Measurements from ENCODE around the gene PASD1.
A peak's percentile ranks its signal among the peaks of the same experiment; 100 is the strongest.

PASD1 gene

GRCh38 chrX:151700581-151700980, 137.1 kb downstream of the PASD1 start:
- TF ChIP-seq Cebpa-rat (IDR thresholded peaks at IDR 0.05), result no peak
- Histone ChIP-seq H3K27me3 (peaks cover 72% of the 10 kb centered on the region), H3K36me3 (no peaks in the 10 kb centered on the region), H4K20me1 (peaks cover 8% of the 10 kb centered on the region; the same call in 1 of the 2 replicates), H3K4me2 (no peak overlapping the region), H3K4me1 (no peaks in the 10 kb centered on the region), H3K9me3 (peaks cover 1% of the 10 kb centered on the region; the same call in 1 of the 2 replicates), H3K9ac (no peak overlapping the region), H3K27ac (no peak overlapping the region), H3K4me3 (no peak overlapping the region)

- Histone ChIP-seq H3K4me2 (no peak overlapping the region), H3K9me3 (no peaks in the 10 kb centered on the region), H3K9ac (no peak overlapping the region), H3K4me1 (no peaks in the 10 kb centered on the region), H3K27me3 (peaks cover 77% of the 10 kb centered on the region), H3K4me3 (no peak overlapping the region), H3K27ac (no peak overlapping the region), H4K20me1 (peaks cover 8% of the 10 kb centered on the region; the same call in 1 of the 2 replicates), H3K36me3 (no peaks in the 10 kb centered on the region)
- no peak for TF ChIP-seq Cebpa-rat (IDR thresholded peaks at IDR 0.05)
Observed at GRCh38 chrX:151701071-151701470, 137.6 kb downstream of the PASD1 start.

GRCh38 chrX:151701531-151701930, 138.1 kb downstream of the PASD1 start:
- TF ChIP-seq Cebpa-rat (IDR thresholded peaks at IDR 0.05), result no peak
- Histone ChIP-seq H3K4me1 (no peaks in the 10 kb centered on the region), H3K27ac (no peak overlapping the region), H4K20me1 (peaks cover 8% of the 10 kb centered on the region; the same call in 1 of the 2 replicates), H3K9ac (no peak overlapping the region), H3K27me3 (peaks cover 82% of the 10 kb centered on the region), H3K36me3 (no peaks in the 10 kb centered on the region), H3K4me3 (no peak overlapping the region), H3K4me2 (no peak overlapping the region), H3K9me3 (no peaks in the 10 kb centered on the region)

- no peaks in the 10 kb centered on the region for H3K36me3 ChIP-seq
- H3K4me3 ChIP-seq, result no peak overlapping the region
- no peak overlapping the region for H3K27ac ChIP-seq
- TF ChIP-seq Cebpa-rat (IDR thresholded peaks at IDR 0.05), result no peak
- peaks cover 87% of the 10 kb centered on the region for H3K27me3 ChIP-seq
- no peaks in the 10 kb centered on the region for H3K4me1 ChIP-seq
- peaks cover 8% of the 10 kb centered on the region; the same call in 1 of the 2 replicates for H4K20me1 ChIP-seq
- no peaks in the 10 kb centered on the region for H3K9me3 ChIP-seq
- H3K4me2 ChIP-seq, result no peak overlapping the region
- no peak overlapping the region for H3K9ac ChIP-seq
Observed at GRCh38 chrX:151702026-151702714, 138.7 kb downstream of the PASD1 start.

- no peak overlapping the region for H3K4me2 ChIP-seq
- H3K36me3 ChIP-seq, result no peaks in the 10 kb centered on the region
- H3K27me3 ChIP-seq, result peaks cover 91% of the 10 kb centered on the region
- no peaks in the 10 kb centered on the region for H3K4me1 ChIP-seq
- no peak overlapping the region for H3K9ac ChIP-seq
- H3K27ac ChIP-seq, result no peak overlapping the region
- H3K4me3 ChIP-seq, result no peak overlapping the region
- H4K20me1 ChIP-seq, result peaks cover 8% of the 10 kb centered on the region; the same call in 1 of the 2 replicates
- no peaks in the 10 kb centered on the region for H3K9me3 ChIP-seq
- TF ChIP-seq Cebpa-rat (IDR thresholded peaks at IDR 0.05), result no peak
Observed at GRCh38 chrX:151702741-151703340, 139.4 kb downstream of the PASD1 start.

GRCh38 chrX:151703487-151703886, 140.0 kb downstream of the PASD1 start:
- Histone ChIP-seq H3K4me2 (no peak overlapping the region), H3K4me3 (no peak overlapping the region), H3K27ac (no peak overlapping the region), H3K27me3 (peaks cover 91% of the 10 kb centered on the region), H3K9ac (no peak overlapping the region), H3K36me3 (no peaks in the 10 kb centered on the region), H3K4me1 (no peaks in the 10 kb centered on the region), H4K20me1 (peaks cover 8% of the 10 kb centered on the region; the same call in 1 of the 2 replicates), H3K9me3 (no peaks in the 10 kb centered on the region)
- TF ChIP-seq Cebpa-rat (IDR thresholded peaks at IDR 0.05), result no peak

GRCh38 chrX:151704041-151704663, 140.7 kb downstream of the PASD1 start:
- H3K4me2 ChIP-seq, result no peak overlapping the region
- no peak for TF ChIP-seq Cebpa-rat (IDR thresholded peaks at IDR 0.05)
- no peak overlapping the region for H3K9ac ChIP-seq
- peaks cover 90% of the 10 kb centered on the region for H3K27me3 ChIP-seq
- H3K4me3 ChIP-seq, result no peak overlapping the region
- no peaks in the 10 kb centered on the region for H3K9me3 ChIP-seq
- H4K20me1 ChIP-seq, result peaks cover 8% of the 10 kb centered on the region; the same call in 1 of the 2 replicates
- no peaks in the 10 kb centered on the region for H3K36me3 ChIP-seq
- no peaks in the 10 kb centered on the region for H3K4me1 ChIP-seq
- no peak overlapping the region for H3K27ac ChIP-seq

GRCh38 chrX:151708821-151709220, 145.3 kb downstream of the PASD1 start:
- H3K9me3 ChIP-seq, result no peaks in the 10 kb centered on the region
- peaks cover 92% of the 10 kb centered on the region for H3K27me3 ChIP-seq
- no peak overlapping the region for H3K4me2 ChIP-seq
- H3K4me1 ChIP-seq, result peaks cover 28% of the 10 kb centered on the region
- H3K4me3 ChIP-seq, result no peak overlapping the region
- no peak overlapping the region for H3K9ac ChIP-seq
- H3K36me3 ChIP-seq, result no peaks in the 10 kb centered on the region
- peaks cover 9% of the 10 kb centered on the region; the same call in 1 of the 2 replicates for H4K20me1 ChIP-seq
- no peak overlapping the region for H3K27ac ChIP-seq
- TF ChIP-seq Cebpa-rat (IDR thresholded peaks at IDR 0.05), result no peak

- no peak for TF ChIP-seq Cebpa-rat (IDR thresholded peaks at IDR 0.05)
- H3K4me3 ChIP-seq, result no peak overlapping the region
Observed at GRCh38 chrX:151710457-151710856, 147.0 kb downstream of the PASD1 start.

GRCh38 chrX:151711154-151711553, 147.7 kb downstream of the PASD1 start:
- Histone ChIP-seq H3K36me3 (no peaks in the 10 kb centered on the region), H3K4me3 (no peak overlapping the region), H3K4me2 (peak overlapping the region; percentile 71), H4K20me1 (peaks cover 9% of the 10 kb centered on the region; the same call in 1 of the 2 replicates), H3K9me3 (no peaks in the 10 kb centered on the region), H3K27me3 (peaks cover 87% of the 10 kb centered on the region), H3K4me1 (peaks cover 28% of the 10 kb centered on the region), H3K9ac (no peak overlapping the region), H3K27ac (peak overlapping the region; percentile 28)
- no peak for TF ChIP-seq Cebpa-rat (IDR thresholded peaks at IDR 0.05)

More at GRCh38 chrX:151710457-151710856, 147.0 kb downstream of the PASD1 start:
- peaks cover 87% of the 10 kb centered on the region for H3K27me3 ChIP-seq
- H3K4me2 ChIP-seq, result peak overlapping the region; percentile 71
- no peak overlapping the region for H3K9ac ChIP-seq
- peaks cover 9% of the 10 kb centered on the region; the same call in 1 of the 2 replicates for H4K20me1 ChIP-seq
- no peaks in the 10 kb centered on the region for H3K9me3 ChIP-seq
- H3K4me1 ChIP-seq, result peaks cover 28% of the 10 kb centered on the region
- no peaks in the 10 kb centered on the region for H3K36me3 ChIP-seq
- H3K27ac ChIP-seq, result peak overlapping the region; percentile 28; the same call in 1 of the 2 replicates

Measured in BLaER1 (cell line).